GM12878 (cell line): ENCODE measurements around the gene PAX6. TPM values are rescaled to one million over a fixed set of nuclear protein-coding genes. Genes with fewer than 3 reads are reported as not detected.

Experiments
- ATAC-seq: fragments of 200-7000 bp; cut with Tn5 transposase; 3 replicates; pipeline ENCODE4 v1.9.1; 2020; ENCODE audit warnings: mild to moderate bottlenecking, moderate library complexity
- BruUV-seq: library from RNA; stranded (reverse); fragments of 400-500 nt; replicated peaks from 2 replicates; lab custom pipeline; 2021; lab: Mats Ljungman, UMichigan
- CTCF ChIA-PET: fragments of 300-600 bp; sonication (Branson Sonifier 250); formaldehyde crosslinking; extraction: SDS; loops from one replicate; lab custom pipeline; 2021; ENCODE audit warnings: inconsistent platforms; lab: Yijun Ruan, JAX
- POLR2A ChIA-PET: fragments of 350-600 bp; formaldehyde crosslinking; extraction: SDS; loops from one replicate; lab custom pipeline; 2021; ENCODE audit warnings: inconsistent platforms; lab: Charles Lee
- RAD21 ChIA-PET: fragments of 300-600 bp; sonication (Branson Sonifier 250); formaldehyde crosslinking; loops from one replicate; lab custom pipeline; 2023; ENCODE audit warnings: antibody characterized with exemption; ENCODE audit not compliant: unreplicated experiment; lab: Charles Lee
- SMC1A ChIA-PET: fragments of 300-600 bp; sonication (Branson Sonifier 250); formaldehyde crosslinking; loops from one replicate; lab custom pipeline; 2023; ENCODE audit not compliant: unreplicated experiment, uncharacterized antibody; lab: Charles Lee
- DNase-seq: peaks from one replicate; pipeline ENCODE4 v3.0.0-alpha.2; 2011; ENCODE audit warnings: low read depth, low spot score
- FAIRE-seq: peaks from 3 replicates; lab custom pipeline; 2011; peaks lifted over from hg19 to GRCh38; lab: Jason Lieb, UNC
- H2AFZ ChIP-seq: 2 replicates; pipeline ENCODE4 v1.6.0; 2011; ENCODE audit warnings: low read depth, low read length, control low read depth; ENCODE audit not compliant: control insufficient read depth
- H3K27ac ChIP-seq: 2 replicates; pipeline ENCODE4 v1.5.1; 2011; ENCODE audit warnings: control low read depth; ENCODE audit not compliant: control insufficient read depth, insufficient read depth
- H3K27me3 ChIP-seq, 2 experiments: replicated peaks in 1 of 2; 2 replicates each; pipeline versions ENCODE4 v1.6.0 to v1.6.1; 2011; ENCODE audit warnings: low read length in 1 of 2; ENCODE audit not compliant: control insufficient read depth in 2 of 2, insufficient read depth in 2 of 2
- H3K36me3 ChIP-seq, 2 experiments: 2 replicates each; pipeline ENCODE4 v1.5.1; 2011; ENCODE audit warnings: low read length in 1 of 2; ENCODE audit not compliant: control insufficient read depth in 2 of 2, insufficient read depth in 2 of 2
- H3K4me1 ChIP-seq: 2 replicates; pipeline ENCODE4 v1.6.1; 2011; ENCODE audit warnings: mild to moderate bottlenecking, low read length, moderate library complexity, mixed read lengths; ENCODE audit not compliant: control insufficient read depth, insufficient read depth
- H3K4me2 ChIP-seq: 2 replicates; pipeline ENCODE4 v1.6.0; 2011; ENCODE audit warnings: control low read depth; ENCODE audit not compliant: control insufficient read depth, insufficient read depth
- H3K4me3 ChIP-seq: fragments of 200-600 bp; sonication (generic); 2 replicates; pipeline ENCODE4 v1.5.1; 2016
- H3K79me2 ChIP-seq: 2 replicates; pipeline ENCODE4 v1.6.0; 2011; ENCODE audit warnings: low read length; ENCODE audit not compliant: control insufficient read depth, insufficient read depth
- H3K9ac ChIP-seq: 2 replicates; pipeline ENCODE4 v1.8.0; 2011; ENCODE audit warnings: low read length, control low read depth, mixed read lengths; ENCODE audit not compliant: control insufficient read depth, insufficient read depth
- H3K9me3 ChIP-seq: replicated peaks from 3 replicates; pipeline ENCODE4 v1.5.1; 2011; ENCODE audit warnings: mild to moderate bottlenecking, low read length; ENCODE audit not compliant: control insufficient read depth, insufficient read depth
- H4K20me1 ChIP-seq: 2 replicates; pipeline ENCODE4 v1.6.0; 2011; ENCODE audit not compliant: control insufficient read depth, insufficient read depth
- ASH2L ChIP-seq: fragments of 300-600, 200-600 bp; sonication (generic); IDR thresholded peaks from 2 replicates; pipeline ENCODE4 v1.6.1; 2017; ENCODE audit warnings: low read depth, mild to moderate bottlenecking, borderline replicate concordance
- CREM ChIP-seq: IDR thresholded peaks from 2 replicates; pipeline ENCODE4 v1.6.1; 2014; ENCODE audit warnings: antibody characterized with exemption, low read depth
- E2F8 ChIP-seq: fragments of 450-650 bp; IDR thresholded peaks from 2 replicates; pipeline ENCODE4 v1.6.1; 2018; ENCODE audit warnings: mild to moderate bottlenecking, low read depth, moderate library complexity; ENCODE audit not compliant: partially characterized antibody
- HDAC6 ChIP-seq: fragments of 200-600 bp; sonication (generic); IDR thresholded peaks from one replicate; pipeline ENCODE4 v1.8.0; 2017; ENCODE audit warnings: antibody characterized with exemption; ENCODE audit not compliant: unreplicated experiment
- HDGF ChIP-seq: fragments of 450-650 bp; IDR thresholded peaks from 2 replicates; pipeline ENCODE4 v1.6.1; 2016; ENCODE audit warnings: antibody characterized with exemption
- KAT2A ChIP-seq: conservative IDR thresholded peaks from 2 replicates; pipeline ENCODE4 v1.6.1; 2011; ENCODE audit warnings: low read depth, low read length; ENCODE audit not compliant: control insufficient read depth
- MYC ChIP-seq: IDR thresholded peaks from 2 replicates; pipeline ENCODE4 v1.6.1; 2011; ENCODE audit warnings: mild to moderate bottlenecking, low read length, moderate library complexity, inconsistent platforms; ENCODE audit not compliant: insufficient read depth, insufficient replicate concordance, insufficient read length, severe bottlenecking
- NFIC ChIP-seq: IDR thresholded peaks from 2 replicates; pipeline ENCODE4 v1.6.1; 2012; ENCODE audit warnings: low read depth, mild to moderate bottlenecking, inconsistent platforms, low read length, moderate library complexity
- NFXL1 ChIP-seq: fragments of 450-650 bp; IDR thresholded peaks from 2 replicates; pipeline ENCODE4 v1.6.1; 2017; ENCODE audit warnings: antibody characterized with exemption, mild to moderate bottlenecking, borderline replicate concordance
- NR2C2 ChIP-seq: IDR thresholded peaks from 2 replicates; pipeline ENCODE4 v1.6.1; 2011; ENCODE audit warnings: borderline replicate concordance, low read depth; ENCODE audit not compliant: control insufficient read depth, insufficient read length
- NR2F1 ChIP-seq: fragments of 450-650 bp; conservative IDR thresholded peaks from 2 replicates; pipeline ENCODE4 v1.6.1; 2017; ENCODE audit warnings: mild to moderate bottlenecking
- PAX5 ChIP-seq: IDR thresholded peaks from 2 replicates; pipeline ENCODE4 v1.6.1; 2011; ENCODE audit warnings: low read depth, low read length, borderline replicate concordance
- RB1 ChIP-seq: fragments of 450-650 bp; formaldehyde crosslinking; IDR thresholded peaks from 2 replicates; pipeline ENCODE4 v1.6.1; 2017; ENCODE audit warnings: mild to moderate bottlenecking, borderline replicate concordance
- RFX5 ChIP-seq: IDR thresholded peaks from 2 replicates; pipeline ENCODE4 v1.6.1; 2011; ENCODE audit warnings: low read depth, low read length, improper control_type of control experiment
- SREBF2 ChIP-seq: IDR thresholded peaks from 2 replicates; pipeline ENCODE4 v1.6.1; 2012; ENCODE audit warnings: mild to moderate bottlenecking, low read length
- TBL1XR1 ChIP-seq: IDR thresholded peaks from 2 replicates; pipeline ENCODE4 v1.6.1; 2012; ENCODE audit warnings: low read depth, low read length, improper control_type of control experiment
- ZBTB33 ChIP-seq: fragments of 450-650 bp; IDR thresholded peaks from 2 replicates; pipeline ENCODE4 v1.6.1; 2017; ENCODE audit warnings: mild to moderate bottlenecking
- ZNF217 ChIP-seq: fragments of 450-650 bp; IDR thresholded peaks from 2 replicates; pipeline ENCODE4 v1.6.1; 2017; ENCODE audit warnings: antibody characterized with exemption, mild to moderate bottlenecking
- ZNF24 ChIP-seq: fragments of 450-650 bp; IDR thresholded peaks from 2 replicates; pipeline ENCODE4 v1.6.1; 2017; ENCODE audit warnings: antibody characterized with exemption, mild to moderate bottlenecking
- ZZZ3 ChIP-seq: IDR thresholded peaks from 2 replicates; pipeline ENCODE4 v1.6.1; 2011; ENCODE audit warnings: low read depth; ENCODE audit not compliant: control insufficient read depth, insufficient read length
- WGBS: methylation state at CpG from one replicate; pipeline ENCODE4 v1.1.6; 2016; ENCODE audit warnings: low lambda C conversion rate; ENCODE audit not compliant: insufficient replicate concordance, insufficient coverage; ENCODE audit errors: missing lambda C conversion rate; 5-methylcytosine and 5-hydroxymethylcytosine counted together
- in situ Hi-C: fragments of 300-500 bp; cut with MboI; formaldehyde crosslinking; loops from 9 replicates; pipeline ENCODE4 v1.14.3; 2018; ENCODE audit warnings: mixed read lengths
- intact Hi-C: fragments of 100-400 bp; cut with micrococcal nuclease; formaldehyde crosslinking; loops from one replicate; pipeline ENCODE4 v1.14.2; 2022; ENCODE audit not compliant: unreplicated experiment
- polyA plus RNA-seq, 11 experiments: library from polyadenylated mRNA; depleted of rRNA in 4 of 11; unstranded in 6 of 11; stranded (reverse) in 5 of 11; fragments of >200 nt; fragmentation: Nextera tagmentation in 4 of 11; fragmentation: Illumina TruSeq in 1 of 11; extraction: Ambion mirVana in 4 of 11; extraction: Trizol in 1 of 11; gene quantifications; 1 replicate in 1 of 11; 2 replicates in 10 of 11; pipeline versions ENCODE4 v1.2.1 to v1.2.3, GENCODE V29; 2011 to 2016; ENCODE audit warnings: inconsistent platforms in 2 of 11, missing spikeins in 2 of 11, low read depth in 1 of 11
- total RNA-seq, 4 experiments: library from RNA; depleted of rRNA in 3 of 4; stranded (reverse); fragments of >200 nt in 3 of 4; fragmentation: Illumina TruSeq in 1 of 4; extraction: Trizol in 1 of 4; gene quantifications; 2 replicates each; pipeline versions ENCODE4 v1.2.1 to v1.2.3, GENCODE V29; 2013 to 2021

Gene PAX6
- total and polyA plus RNA-seq, 10 of the 15 experiments (the other 5 are each of a cell fraction or from before 2014, with no cell fraction given), result 0.06 to 0.26 (median 0.10) TPM; not detected in 3

GRCh38 chr11:31855466-31855865, 44.3 kb upstream of the PAX6 start:
- Histone ChIP-seq H3K27me3 (no peaks in the 10 kb centered on the region), H3K9ac (no peak overlapping the region), H3K4me3 (no peak overlapping the region), H3K4me1 (no peaks in the 10 kb centered on the region), H2AFZ (no peak overlapping the region), H3K4me2 (no peak overlapping the region), H4K20me1 (no peaks in the 10 kb centered on the region), H3K9me3 (no peaks in the 10 kb centered on the region), H3K27ac (no peak overlapping the region), H3K79me2 (no peaks in the 10 kb centered on the region), H3K36me3 (no peaks in the 10 kb centered on the region)
- TF ChIP-seq ZNF217, result no peak
- no peak for TF ChIP-seq MYC
- TF ChIP-seq RB1, result no peak
- TF ChIP-seq NFXL1, result no peak
- TF ChIP-seq SREBF2, result no peak
- no peak for TF ChIP-seq ZZZ3
- TF ChIP-seq PAX5, result no peak
- TF ChIP-seq KAT2A, result no peak
- no peak for TF ChIP-seq RFX5
- no peak for TF ChIP-seq ZNF24
- TF ChIP-seq NFIC, result no peak
- TF ChIP-seq CREM, result no peak
- TF ChIP-seq ZBTB33, result no peak
- TF ChIP-seq HDAC6, result no peak
- no peak for TF ChIP-seq ASH2L
- no peak for TF ChIP-seq HDGF
- TF ChIP-seq NR2C2, result no peak
- TF ChIP-seq TBL1XR1, result no peak
- TF ChIP-seq NR2F1, result no peak
- TF ChIP-seq E2F8, result no peak
- ChIA-PET CTCF (no interaction called here), RAD21 (no interaction called here), POLR2A (no interaction called here), SMC1A (no interaction called here)
- ATAC-seq (no peak), FAIRE-seq (no peak), DNase-seq (no peak)
- WGBS, result 88% methylated on average over 1 of the region's 1 CpG
- in situ Hi-C loops, result loop anchor here (25.0 kb wide), 1 partner anchor 743 kb away; no protein-coding TSS in a partner anchor
- BruUV-seq, result no TSS peak
- intact Hi-C loops, result no loop called here
